ENCODE results near the gene MYO10.

Gene MYO10

DNA sequence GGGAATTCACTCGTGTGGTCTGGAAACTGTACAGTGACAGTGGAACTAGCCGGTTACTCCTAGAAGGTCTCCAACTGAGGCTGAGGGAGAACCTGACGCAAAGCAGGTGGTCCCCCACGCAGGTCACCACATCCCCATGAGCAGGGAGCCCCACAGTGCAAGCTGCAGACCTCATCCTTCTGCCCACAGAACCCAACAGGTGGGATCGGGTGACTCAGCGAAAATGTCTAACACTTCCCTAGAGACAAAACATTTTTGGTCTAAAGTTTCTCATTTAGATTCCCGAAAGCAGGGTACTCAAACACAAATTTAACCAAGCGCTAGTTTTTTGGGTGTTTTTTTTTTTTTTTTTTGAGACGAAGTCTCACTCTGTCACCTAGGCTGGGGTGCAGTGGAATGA lies 256.9 kb downstream of the MYO10 start:
- no peak overlapping the region for H3K27ac ChIP-seq (ENCODE audit: low read length)
- H3K9me3 ChIP-seq (ENCODE audit: control insufficient read depth, insufficient read depth, low read length), result no peaks in the 10 kb centered on the region
- peaks cover 40% of the 10 kb centered on the region for H3K36me3 ChIP-seq (ENCODE audit: control insufficient read depth, insufficient read depth, low read length)
- WGBS (ENCODE audit: insufficient coverage, insufficient read length), result no CpG with 5 or more reads among the region's 9 CpGs
- H3K4me3 ChIP-seq (ENCODE audit: low read length), result no peak overlapping the region
- no peaks in the 10 kb centered on the region for H3K27me3 ChIP-seq (ENCODE audit: control insufficient read depth, insufficient read depth, low read length)
- H3K4me1 ChIP-seq (ENCODE audit: control insufficient read depth, insufficient read depth, low read length), result no peaks in the 10 kb centered on the region
- DNase-seq (ENCODE audit: low read depth, low spot score), result no peak

DNA sequence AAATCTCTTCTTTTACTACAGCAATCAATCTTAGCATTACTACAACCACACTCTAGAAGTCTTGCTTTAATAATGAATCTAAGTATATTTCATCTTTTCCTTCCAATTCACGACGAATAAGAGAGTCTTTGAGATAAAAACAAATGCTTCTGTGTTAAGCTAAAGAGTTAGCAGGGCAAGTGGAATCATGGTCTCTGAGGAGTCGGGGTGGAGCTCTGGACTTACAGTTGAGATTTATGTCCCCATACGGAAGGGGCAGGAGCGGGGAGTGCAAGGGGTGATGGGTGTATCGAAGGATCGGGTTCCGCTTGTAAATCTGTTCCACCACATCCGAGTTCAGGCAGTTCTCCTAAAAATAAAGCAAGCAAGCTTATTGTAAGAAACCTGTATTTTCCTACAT lies 260.3 kb downstream of the MYO10 start:
- H3K4me3 ChIP-seq (ENCODE audit: low read length), result no peak overlapping the region
- H3K9me3 ChIP-seq (ENCODE audit: control insufficient read depth, insufficient read depth, low read length), result no peaks in the 10 kb centered on the region; the same call in 1 of the 2 replicates
- peaks cover 54% of the 10 kb centered on the region for H3K36me3 ChIP-seq (ENCODE audit: control insufficient read depth, insufficient read depth, low read length)
- H3K27me3 ChIP-seq (ENCODE audit: control insufficient read depth, insufficient read depth, low read length), result no peaks in the 10 kb centered on the region
- no peak for DNase-seq (ENCODE audit: low read depth, low spot score)
- H3K4me1 ChIP-seq (ENCODE audit: control insufficient read depth, insufficient read depth, low read length), result no peaks in the 10 kb centered on the region
- H3K27ac ChIP-seq (ENCODE audit: low read length), result no peak overlapping the region
- WGBS (ENCODE audit: insufficient coverage, insufficient read length), result no CpG with 5 or more reads among the region's 9 CpGs

DNA sequence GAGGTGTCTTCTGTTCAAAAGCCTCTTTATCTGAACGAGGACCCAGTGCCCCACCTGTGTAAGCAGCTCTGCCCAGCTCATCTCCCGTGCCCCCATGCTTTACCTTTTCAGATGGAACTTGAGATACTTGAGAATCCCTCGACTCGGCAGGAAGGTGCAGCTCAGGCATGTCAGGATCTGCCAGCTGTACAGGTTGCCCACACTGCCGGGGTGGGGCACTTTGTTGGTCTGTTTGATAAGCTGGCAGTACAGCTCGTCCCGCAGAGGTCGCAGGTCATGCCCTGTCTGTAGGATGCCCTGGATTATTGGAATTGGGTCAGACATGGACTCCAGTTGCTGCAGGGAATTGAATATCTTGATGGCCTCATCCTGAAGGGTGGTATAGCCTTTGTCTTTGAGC lies 261.3 kb downstream of the MYO10 start:
- WGBS (ENCODE audit: insufficient coverage, insufficient read length), result no CpG with 5 or more reads among the region's 8 CpGs
- no peaks in the 10 kb centered on the region for H3K4me1 ChIP-seq (ENCODE audit: control insufficient read depth, insufficient read depth, low read length)
- H3K27me3 ChIP-seq (ENCODE audit: control insufficient read depth, insufficient read depth, low read length), result no peaks in the 10 kb centered on the region
- no peaks in the 10 kb centered on the region; the same call in 1 of the 2 replicates for H3K9me3 ChIP-seq (ENCODE audit: control insufficient read depth, insufficient read depth, low read length)
- H3K27ac ChIP-seq (ENCODE audit: low read length), result no peak overlapping the region
- no peak overlapping the region for H3K4me3 ChIP-seq (ENCODE audit: low read length)
- no peak for DNase-seq (ENCODE audit: low read depth, low spot score)
- peaks cover 51% of the 10 kb centered on the region for H3K36me3 ChIP-seq (ENCODE audit: control insufficient read depth, insufficient read depth, low read length)

DNA sequence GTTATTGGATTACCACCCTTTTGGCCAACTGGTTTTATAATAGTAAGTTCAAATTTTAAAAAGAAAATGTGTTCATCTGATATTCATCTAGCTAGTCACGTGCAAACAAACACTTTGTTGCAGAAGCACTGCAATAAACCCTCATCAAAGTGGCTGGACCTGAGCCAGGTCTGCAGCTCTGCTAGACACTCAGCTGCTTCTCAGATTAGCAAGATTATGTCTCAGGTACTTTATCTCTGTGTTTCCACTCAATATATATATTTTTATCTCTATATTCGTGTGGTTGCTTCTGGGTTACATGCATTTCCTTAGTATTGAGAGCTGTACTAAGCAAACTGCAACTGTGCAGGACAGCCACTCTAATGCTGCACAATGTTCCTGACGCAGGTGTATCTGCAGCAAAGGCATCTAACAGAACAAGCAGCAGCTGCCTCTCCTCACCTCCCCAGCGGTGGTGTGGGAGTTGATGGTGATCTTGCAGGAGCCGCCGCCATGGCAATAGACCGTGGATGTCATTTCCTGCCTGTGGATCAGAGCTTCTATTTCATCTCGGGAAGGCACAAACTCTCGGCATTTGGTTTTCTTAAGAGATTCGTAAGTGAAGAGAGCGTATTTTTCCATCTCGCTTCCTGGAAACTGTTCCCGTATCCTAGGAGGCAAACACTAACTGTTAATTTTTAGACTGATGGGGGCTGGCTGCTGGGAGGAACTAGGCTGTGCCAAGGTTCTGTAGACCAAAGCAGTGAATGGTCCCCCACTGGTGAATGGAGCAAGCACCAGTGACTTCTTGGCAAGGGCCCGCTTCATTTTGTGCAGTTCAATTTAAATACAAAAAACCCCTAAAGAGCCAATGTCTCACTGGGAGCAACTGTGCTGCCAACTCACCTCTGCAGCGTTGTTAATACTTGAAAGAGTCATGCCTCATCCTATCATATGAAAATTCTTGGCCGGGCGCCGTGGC lies 262.6 kb downstream of the MYO10 start:
- Histone ChIP-seq H3K4me3 (ENCODE audit: low read length) (no peak overlapping the region), H3K36me3 (ENCODE audit: control insufficient read depth, insufficient read depth, low read length) (peaks cover 45% of the 10 kb centered on the region), H3K4me1 (ENCODE audit: control insufficient read depth, insufficient read depth, low read length) (no peaks in the 10 kb centered on the region), H3K27me3 (ENCODE audit: control insufficient read depth, insufficient read depth, low read length) (no peaks in the 10 kb centered on the region), H3K27ac (ENCODE audit: low read length) (no peak overlapping the region), H3K9me3 (ENCODE audit: control insufficient read depth, insufficient read depth, low read length) (no peaks in the 10 kb centered on the region; the same call in 1 of the 2 replicates)
- no CpG with 5 or more reads among the region's 18 CpGs for WGBS (ENCODE audit: insufficient coverage, insufficient read length)
- DNase-seq (ENCODE audit: low read depth, low spot score), result no peak

DNA sequence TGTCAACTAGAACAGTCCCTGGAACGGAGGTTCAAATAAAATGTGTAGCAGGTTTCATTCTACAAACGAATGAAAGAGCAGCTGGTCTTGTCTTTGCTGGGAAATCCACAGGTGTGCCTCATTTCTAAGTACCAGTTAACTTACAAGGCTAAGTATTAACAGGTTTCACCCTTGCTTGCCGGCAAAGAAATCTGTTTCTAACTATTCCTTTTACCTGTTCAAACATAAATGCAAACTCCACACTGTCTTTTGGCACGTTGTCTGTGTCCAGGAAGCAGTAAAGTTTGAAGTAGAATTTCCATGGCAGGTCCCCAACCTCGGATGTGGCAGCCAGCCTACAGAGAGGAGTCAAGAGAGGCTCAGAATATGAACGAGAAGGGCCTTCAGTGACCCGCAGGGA lies 264.9 kb downstream of the MYO10 start:
- no CpG with 5 or more reads among the region's 7 CpGs for WGBS (ENCODE audit: insufficient coverage, insufficient read length)
- no peaks in the 10 kb centered on the region; the same call in 1 of the 2 replicates for H3K9me3 ChIP-seq (ENCODE audit: control insufficient read depth, insufficient read depth, low read length)
- H3K36me3 ChIP-seq (ENCODE audit: control insufficient read depth, insufficient read depth, low read length), result peaks cover 62% of the 10 kb centered on the region; the same call in 1 of the 2 replicates
- no peaks in the 10 kb centered on the region for H3K4me1 ChIP-seq (ENCODE audit: control insufficient read depth, insufficient read depth, low read length)
- DNase-seq (ENCODE audit: low read depth, low spot score), result no peak
- no peak overlapping the region for H3K27ac ChIP-seq (ENCODE audit: low read length)
- H3K27me3 ChIP-seq (ENCODE audit: control insufficient read depth, insufficient read depth, low read length), result no peaks in the 10 kb centered on the region
- no peak overlapping the region for H3K4me3 ChIP-seq (ENCODE audit: low read length)

DNA sequence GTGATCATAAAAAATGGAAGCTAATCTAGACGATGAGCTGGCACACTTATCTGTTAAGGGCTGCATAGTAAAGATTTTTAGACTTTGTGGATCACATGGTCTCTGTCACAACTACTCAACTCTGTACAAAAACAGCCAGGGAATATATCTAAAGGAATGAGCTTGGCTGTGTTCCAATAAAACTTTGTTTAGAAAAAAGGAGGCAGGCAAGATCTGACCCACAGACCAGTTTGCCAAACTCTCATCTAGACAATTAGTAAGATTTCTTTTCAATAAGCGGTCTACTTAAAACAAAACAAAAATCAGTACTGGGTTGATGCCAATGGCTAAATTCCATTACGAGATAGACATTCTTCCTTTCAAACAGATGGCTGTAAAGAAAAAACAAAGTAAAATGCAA lies 266.3 kb downstream of the MYO10 start:
- DNase-seq (ENCODE audit: low read depth, low spot score), result no peak
- no peaks in the 10 kb centered on the region; the same call in 1 of the 2 replicates for H3K9me3 ChIP-seq (ENCODE audit: control insufficient read depth, insufficient read depth, low read length)
- H3K27me3 ChIP-seq (ENCODE audit: control insufficient read depth, insufficient read depth, low read length), result no peaks in the 10 kb centered on the region
- peaks cover 61% of the 10 kb centered on the region; the same call in 1 of the 2 replicates for H3K36me3 ChIP-seq (ENCODE audit: control insufficient read depth, insufficient read depth, low read length)
- H3K4me3 ChIP-seq (ENCODE audit: low read length), result no peak overlapping the region
- WGBS (ENCODE audit: insufficient coverage, insufficient read length), result no CpG with 5 or more reads among the region's 3 CpGs
- H3K27ac ChIP-seq (ENCODE audit: low read length), result no peak overlapping the region
- H3K4me1 ChIP-seq (ENCODE audit: control insufficient read depth, insufficient read depth, low read length), result no peaks in the 10 kb centered on the region

DNA sequence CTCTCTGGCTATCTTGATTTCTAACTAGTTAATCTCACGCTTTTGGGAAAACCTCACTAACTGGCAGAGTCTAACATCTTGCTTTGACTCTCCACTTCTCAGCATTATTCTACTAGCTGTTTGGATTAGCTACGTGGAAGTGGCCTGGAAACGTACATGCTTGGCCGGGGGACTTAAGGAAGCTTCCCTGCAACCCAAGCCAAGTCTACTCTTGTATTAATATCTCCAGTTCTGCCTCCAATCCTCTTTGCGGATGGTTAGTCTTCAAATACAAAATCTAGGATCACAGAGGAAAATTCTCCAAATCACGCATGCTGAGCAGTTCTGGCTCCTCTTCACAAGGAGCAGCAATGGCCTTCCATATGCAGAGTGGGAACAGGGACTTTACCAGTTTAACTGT lies 267.5 kb downstream of the MYO10 start:
- H3K4me1 ChIP-seq (ENCODE audit: control insufficient read depth, insufficient read depth, low read length), result no peaks in the 10 kb centered on the region
- no peaks in the 10 kb centered on the region; the same call in 1 of the 2 replicates for H3K9me3 ChIP-seq (ENCODE audit: control insufficient read depth, insufficient read depth, low read length)
- whole genome bisulfite sequencing (ENCODE audit: insufficient coverage, insufficient read length), result no CpG with 5 or more reads among the region's 6 CpGs
- peaks cover 53% of the 10 kb centered on the region; the same call in 1 of the 2 replicates for H3K36me3 ChIP-seq (ENCODE audit: control insufficient read depth, insufficient read depth, low read length)
- no peak overlapping the region for H3K27ac ChIP-seq (ENCODE audit: low read length)
- DNase-seq (ENCODE audit: low read depth, low spot score), result no peak
- H3K4me3 ChIP-seq (ENCODE audit: low read length), result no peak overlapping the region
- H3K27me3 ChIP-seq (ENCODE audit: control insufficient read depth, insufficient read depth, low read length), result no peaks in the 10 kb centered on the region

DNA sequence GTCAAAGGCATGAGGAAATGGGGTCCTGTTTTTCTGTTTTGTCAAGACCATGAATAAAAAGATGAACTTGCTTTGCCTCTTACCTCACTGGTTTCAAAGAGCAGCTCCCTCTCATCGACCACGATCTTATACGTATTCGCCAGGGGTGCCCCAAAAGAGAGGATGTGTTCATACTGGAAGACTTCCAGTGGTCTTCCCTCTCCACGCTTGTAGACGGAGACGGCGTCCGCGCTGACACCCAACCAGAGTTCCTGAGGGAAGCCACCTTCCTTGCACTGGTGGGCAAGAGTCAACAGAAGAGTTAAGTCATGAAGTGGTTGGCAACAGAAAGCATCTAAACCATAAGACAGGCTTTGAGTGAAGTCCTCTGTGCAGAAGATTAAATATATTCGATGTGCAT lies 267.9 kb downstream of the MYO10 start:
- Histone ChIP-seq H3K27ac (ENCODE audit: low read length) (no peak overlapping the region), H3K9me3 (ENCODE audit: control insufficient read depth, insufficient read depth, low read length) (no peaks in the 10 kb centered on the region; the same call in 1 of the 2 replicates), H3K27me3 (ENCODE audit: control insufficient read depth, insufficient read depth, low read length) (no peaks in the 10 kb centered on the region), H3K36me3 (ENCODE audit: control insufficient read depth, insufficient read depth, low read length) (peaks cover 50% of the 10 kb centered on the region; the same call in 1 of the 2 replicates), H3K4me3 (ENCODE audit: low read length) (no peak overlapping the region), H3K4me1 (ENCODE audit: control insufficient read depth, insufficient read depth, low read length) (no peaks in the 10 kb centered on the region)
- no CpG with 5 or more reads among the region's 11 CpGs for WGBS (ENCODE audit: insufficient coverage, insufficient read length)
- DNase-seq (ENCODE audit: low read depth, low spot score), result no peak

DNA sequence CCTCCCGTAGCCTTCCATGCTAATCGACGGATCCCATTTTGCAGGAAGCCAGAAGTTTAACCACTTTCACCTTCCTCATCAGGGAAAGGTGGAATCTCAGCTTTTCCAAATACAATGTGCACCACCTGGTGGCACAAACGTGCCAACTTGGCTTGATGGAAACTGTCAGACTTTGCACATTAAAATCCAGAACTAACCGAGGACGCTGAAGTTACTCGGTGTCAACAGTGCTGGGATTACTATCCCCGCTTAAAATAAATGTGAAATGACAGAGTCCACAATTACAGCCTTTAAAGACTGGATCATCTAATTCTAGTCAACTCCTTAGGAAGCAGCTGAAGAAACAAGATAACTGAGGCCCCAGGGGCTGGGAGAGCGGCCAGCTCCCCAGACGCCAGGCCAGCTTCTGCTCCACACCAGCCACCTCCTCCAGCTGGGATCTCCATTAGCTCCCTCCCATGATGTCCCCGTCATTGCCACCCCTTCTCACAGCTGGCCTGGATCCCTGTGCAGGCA lies 269.1 kb downstream of the MYO10 start:
- no peaks in the 10 kb centered on the region for H3K9me3 ChIP-seq (ENCODE audit: control insufficient read depth, insufficient read depth, low read length)
- H3K4me3 ChIP-seq (ENCODE audit: low read length), result no peak overlapping the region
- no peak overlapping the region for H3K27ac ChIP-seq (ENCODE audit: low read length)
- no peaks in the 10 kb centered on the region for H3K4me1 ChIP-seq (ENCODE audit: control insufficient read depth, insufficient read depth, low read length)
- DNase-seq (ENCODE audit: low read depth, low spot score), result no peak
- H3K36me3 ChIP-seq (ENCODE audit: control insufficient read depth, insufficient read depth, low read length), result peaks cover 43% of the 10 kb centered on the region; the same call in 1 of the 2 replicates
- no CpG with 5 or more reads among the region's 11 CpGs for WGBS (ENCODE audit: insufficient coverage, insufficient read length)
- H3K27me3 ChIP-seq (ENCODE audit: control insufficient read depth, insufficient read depth, low read length), result no peaks in the 10 kb centered on the region

DNA sequence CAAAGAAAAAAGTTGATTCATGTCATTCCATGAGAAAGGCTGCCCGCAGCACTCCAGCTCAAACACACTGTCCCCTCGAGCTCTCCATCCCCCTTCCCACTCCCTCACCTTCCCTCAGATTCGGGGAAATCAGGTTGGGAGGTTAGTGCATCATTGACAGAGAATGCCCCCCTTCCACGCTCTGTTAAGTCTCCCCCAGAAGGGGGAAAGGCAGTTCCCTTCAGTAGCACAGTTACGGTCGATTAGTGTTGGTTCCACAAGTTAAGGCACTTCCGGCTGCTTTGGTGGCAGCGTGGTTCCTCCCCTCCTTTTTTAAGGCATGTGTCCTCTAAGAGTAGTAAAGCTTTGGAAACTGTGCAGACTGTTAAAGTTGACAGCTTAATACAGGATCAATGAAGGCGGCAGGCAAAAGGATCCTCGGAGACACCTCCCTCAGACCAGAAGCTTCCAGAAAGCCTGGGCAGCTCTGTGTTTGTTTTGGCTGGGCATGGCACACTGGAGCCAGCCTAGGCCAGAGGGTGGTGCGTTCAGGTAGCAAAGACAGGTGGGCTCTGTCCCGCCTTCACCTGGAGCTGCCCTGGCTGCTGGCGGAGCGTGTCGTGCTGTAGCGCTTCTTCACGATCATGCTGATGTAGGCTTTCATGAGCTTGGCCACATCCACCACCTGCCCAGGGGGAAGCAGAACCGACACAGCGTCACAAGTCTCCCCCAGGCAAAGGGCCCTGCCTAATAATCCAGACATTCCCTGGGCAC lies 269.8 kb downstream of the MYO10 start:
- H3K9me3 ChIP-seq (ENCODE audit: control insufficient read depth, insufficient read depth, low read length), result no peaks in the 10 kb centered on the region
- no peak for DNase-seq (ENCODE audit: low read depth, low spot score)
- H3K4me1 ChIP-seq (ENCODE audit: control insufficient read depth, insufficient read depth, low read length), result no peaks in the 10 kb centered on the region
- no peaks in the 10 kb centered on the region for H3K27me3 ChIP-seq (ENCODE audit: control insufficient read depth, insufficient read depth, low read length)
- H3K4me3 ChIP-seq (ENCODE audit: low read length), result no peak overlapping the region
- no peak overlapping the region for H3K27ac ChIP-seq (ENCODE audit: low read length)
- peaks cover 36% of the 10 kb centered on the region; the same call in 1 of the 2 replicates for H3K36me3 ChIP-seq (ENCODE audit: control insufficient read depth, insufficient read depth, low read length)
- WGBS (ENCODE audit: insufficient coverage, insufficient read length), result no CpG with 5 or more reads among the region's 19 CpGs
